ENCODE data around the gene ATP1B4. TPM values are rescaled to one million over a fixed set of nuclear protein-coding genes. Genes with fewer than 3 reads are reported as not detected.

ATP1B4 gene
- polyA plus RNA-seq, 1 of the 3 experiments (the other 2 are of a cell fraction): not detected

DNA sequence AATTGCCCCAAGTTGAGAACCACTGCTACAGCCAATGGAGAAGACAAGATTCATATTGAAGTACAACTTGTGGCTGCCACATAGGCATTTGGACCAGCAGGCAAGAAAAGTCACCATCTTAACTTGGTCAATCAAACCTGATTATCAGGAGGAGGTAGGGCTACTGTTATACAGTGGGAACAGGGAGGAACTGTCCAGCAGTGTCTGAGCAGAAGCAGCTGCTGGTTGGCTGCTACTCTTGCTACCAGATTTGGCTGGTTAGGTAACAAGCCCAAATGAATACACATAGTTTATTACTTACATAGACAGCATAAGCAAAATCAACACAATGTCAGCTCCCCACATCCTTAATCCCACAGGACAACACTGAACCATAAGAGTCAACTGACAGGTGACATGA lies 39.4 kb downstream of the ATP1B4 start:
- DNase-seq: no peak
- TF ChIP-seq, protein P1, sequence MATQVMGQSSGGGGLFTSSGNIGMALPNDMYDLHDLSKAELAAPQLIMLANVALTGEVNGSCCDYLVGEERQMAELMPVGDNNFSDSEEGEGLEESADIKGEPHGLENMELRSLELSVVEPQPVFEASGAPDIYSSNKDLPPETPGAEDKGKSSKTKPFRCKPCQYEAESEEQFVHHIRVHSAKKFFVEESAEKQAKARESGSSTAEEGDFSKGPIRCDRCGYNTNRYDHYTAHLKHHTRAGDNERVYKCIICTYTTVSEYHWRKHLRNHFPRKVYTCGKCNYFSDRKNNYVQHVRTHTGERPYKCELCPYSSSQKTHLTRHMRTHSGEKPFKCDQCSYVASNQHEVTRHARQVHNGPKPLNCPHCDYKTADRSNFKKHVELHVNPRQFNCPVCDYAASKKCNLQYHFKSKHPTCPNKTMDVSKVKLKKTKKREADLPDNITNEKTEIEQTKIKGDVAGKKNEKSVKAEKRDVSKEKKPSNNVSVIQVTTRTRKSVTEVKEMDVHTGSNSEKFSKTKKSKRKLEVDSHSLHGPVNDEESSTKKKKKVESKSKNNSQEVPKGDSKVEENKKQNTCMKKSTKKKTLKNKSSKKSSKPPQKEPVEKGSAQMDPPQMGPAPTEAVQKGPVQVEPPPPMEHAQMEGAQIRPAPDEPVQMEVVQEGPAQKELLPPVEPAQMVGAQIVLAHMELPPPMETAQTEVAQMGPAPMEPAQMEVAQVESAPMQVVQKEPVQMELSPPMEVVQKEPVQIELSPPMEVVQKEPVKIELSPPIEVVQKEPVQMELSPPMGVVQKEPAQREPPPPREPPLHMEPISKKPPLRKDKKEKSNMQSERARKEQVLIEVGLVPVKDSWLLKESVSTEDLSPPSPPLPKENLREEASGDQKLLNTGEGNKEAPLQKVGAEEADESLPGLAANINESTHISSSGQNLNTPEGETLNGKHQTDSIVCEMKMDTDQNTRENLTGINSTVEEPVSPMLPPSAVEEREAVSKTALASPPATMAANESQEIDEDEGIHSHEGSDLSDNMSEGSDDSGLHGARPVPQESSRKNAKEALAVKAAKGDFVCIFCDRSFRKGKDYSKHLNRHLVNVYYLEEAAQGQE (IDR thresholded peaks at IDR 0.05; ENCODE audit: low read depth, low read length): peak; percentile 87
- TF ChIP-seq CHD2 (IDR thresholded peaks at IDR 0.05; ENCODE audit: low read length, partially characterized antibody) (no peak), MEF2A (IDR thresholded peaks at IDR 0.05; ENCODE audit: borderline replicate concordance, low read depth) (no peak), NRF1 (IDR thresholded peaks at IDR 0.05; ENCODE audit: low read depth, low read length) (no peak)
- no peak overlapping the region for H2AFZ ChIP-seq (ENCODE audit: low read depth)
- peaks cover 14% of the 10 kb centered on the region; the same call in 1 of the 2 replicates for H3K27me3 ChIP-seq (ENCODE audit: insufficient read depth)
- no peak overlapping the region for H3K4me2 ChIP-seq
- H3K9me2 ChIP-seq: no peaks in the 10 kb centered on the region
- no peak overlapping the region for H3K4me3 ChIP-seq (ENCODE audit: low read depth in 2 of 2, low read length in 1 of 2)
- ChIA-PET CTCF (no interaction called here), POLR2A (no interaction called here)
- H3K9me3 ChIP-seq: no peaks in the 10 kb centered on the region
- no peaks in the 10 kb centered on the region for H3K4me1 ChIP-seq (ENCODE audit: control insufficient read depth in 1 of 2, insufficient read depth in 2 of 2, low read depth in 1 of 2, low read length in 1 of 2)
- H3K36me3 ChIP-seq (replicated peaks in 1 of 2; ENCODE audit: control insufficient read depth in 1 of 2, insufficient read depth in 2 of 2, low read length in 1 of 2): no peaks in the 10 kb centered on the region
- no peak overlapping the region for H3K9ac ChIP-seq
- H4K20me1 ChIP-seq (ENCODE audit: insufficient read depth): no peaks in the 10 kb centered on the region
- no peaks in the 10 kb centered on the region for H3K79me2 ChIP-seq (ENCODE audit: insufficient read depth)
- no peaks in the 10 kb centered on the region for H3F3A ChIP-seq (replicated peaks; ENCODE audit: insufficient read depth)
- H3K27ac ChIP-seq (ENCODE audit: low read depth in 2 of 2, low read length in 1 of 2): no peak overlapping the region

- no peaks in the 10 kb centered on the region for H3K36me3 ChIP-seq (replicated peaks in 1 of 2; ENCODE audit: control insufficient read depth in 1 of 2, insufficient read depth in 2 of 2, low read length in 1 of 2)
- H3F3A ChIP-seq (replicated peaks; ENCODE audit: insufficient read depth): no peaks in the 10 kb centered on the region
- H3K27me3 ChIP-seq (ENCODE audit: insufficient read depth): peaks cover 14% of the 10 kb centered on the region; the same call in 1 of the 2 replicates
- no peaks in the 10 kb centered on the region for H4K20me1 ChIP-seq (ENCODE audit: insufficient read depth)
- H3K4me3 ChIP-seq (ENCODE audit: low read depth in 2 of 2, low read length in 1 of 2): no peak overlapping the region
- H3K4me1 ChIP-seq (ENCODE audit: control insufficient read depth in 1 of 2, insufficient read depth in 2 of 2, low read depth in 1 of 2, low read length in 1 of 2): no peaks in the 10 kb centered on the region
- TF ChIP-seq CHD2 (IDR thresholded peaks at IDR 0.05; ENCODE audit: low read length, partially characterized antibody) (no peak), SIN3A (IDR thresholded peaks at IDR 0.05; ENCODE audit: borderline replicate concordance, low read depth, low read length) (no peak), EZH2phosphoT487 (IDR thresholded peaks at IDR 0.05; ENCODE audit: borderline replicate concordance, low read depth) (no peak), TEAD4 (IDR thresholded peaks at IDR 0.05; ENCODE audit: borderline replicate concordance, insufficient read depth) (no peak), TAF1 (IDR thresholded peaks at IDR 0.05; ENCODE audit: borderline replicate concordance, low read depth, low read length) (no peak)
- no peaks in the 10 kb centered on the region for H3K9me2 ChIP-seq
- H3K27ac ChIP-seq (ENCODE audit: low read depth in 2 of 2, low read length in 1 of 2): no peak overlapping the region
- POLR2A ChIA-PET: no interaction called here
- CTCF ChIA-PET: no interaction called here
- no peak overlapping the region for H2AFZ ChIP-seq (ENCODE audit: low read depth)
- 14% methylated on average over 2 of the region's 2 CpGs for WGBS (ENCODE audit: low lambda C conversion rate)
- no peaks in the 10 kb centered on the region for H3K9me3 ChIP-seq
- DNase-seq: no peak
- no peaks in the 10 kb centered on the region for H3K79me2 ChIP-seq (ENCODE audit: insufficient read depth)
- no peak overlapping the region for H3K9ac ChIP-seq
- H3K4me2 ChIP-seq: no peak overlapping the region
Measured at GRCh38 chrX:120402369-120402768, 40.5 kb downstream of the ATP1B4 start.
